Natural killer cell (primary cell): Measurements from ENCODE around the gene RYR3. TPM values are rescaled to one million over a fixed set of nuclear protein-coding genes. Genes with fewer than 3 reads are reported as not detected.

Source experiments
- ATAC-seq, 3 donors: fragments of 150-1000 bp in 2 of 3; fragments of 200-7000 bp in 1 of 3; cut with Tn5 transposase; 1 replicate in 1 of 3; 2 replicates in 2 of 3; pipeline ENCODE4 v1.10.0; 2021; ENCODE audit warnings: mild to moderate bottlenecking in 2 of 3, moderate library complexity in 2 of 3
- DNase-seq, 2 donors: peaks; one replicate each; pipeline versions ENCODE4 v3.0.0 to v3.0.0-alpha.2; 2013 to 2021; ENCODE audit warnings: mixed read lengths in 1 of 2
- H3K27ac ChIP-seq: one replicate; pipeline ENCODE4 v1.5.1; 2013; ENCODE audit warnings: mild to moderate bottlenecking, low read length
- H3K27me3 ChIP-seq: one replicate; pipeline ENCODE4 v1.6.1; 2013; ENCODE audit warnings: low read length; ENCODE audit not compliant: control insufficient read depth, insufficient read depth
- H3K36me3 ChIP-seq: one replicate; pipeline ENCODE4 v1.6.1; 2013; ENCODE audit warnings: low read length; ENCODE audit not compliant: control insufficient read depth, insufficient read depth
- H3K4me1 ChIP-seq: one replicate; pipeline ENCODE4 v1.6.1; 2013; ENCODE audit warnings: low read length; ENCODE audit not compliant: control insufficient read depth, insufficient read depth
- H3K4me3 ChIP-seq: one replicate; pipeline ENCODE4 v1.5.1; 2013; ENCODE audit warnings: low read length
- H3K9me3 ChIP-seq: one replicate; pipeline ENCODE4 v1.6.1; 2013; ENCODE audit warnings: low read length; ENCODE audit not compliant: control insufficient read depth, insufficient read depth
- H3K27ac Mint-ChIP-seq, 2 donors: one replicate each; pipeline ENCODE4 v1.8.0; 2022; ENCODE audit warnings: mild to moderate bottlenecking in 2 of 2, mixed read lengths in 2 of 2, moderate library complexity in 1 of 2
- H3K27me3 Mint-ChIP-seq, 2 donors: one replicate each; pipeline ENCODE4 v1.8.0; 2022; ENCODE audit warnings: low read depth in 2 of 2, mixed read lengths in 2 of 2
- H3K36me3 Mint-ChIP-seq: one replicate; pipeline ENCODE4 v1.8.0; 2022; ENCODE audit warnings: mixed read lengths
- H3K4me1 Mint-ChIP-seq, 2 donors: one replicate each; pipeline ENCODE4 v1.8.0; 2022; ENCODE audit warnings: mixed read lengths in 2 of 2
- H3K4me3 Mint-ChIP-seq: one replicate; pipeline ENCODE4 v1.8.0; 2022; ENCODE audit warnings: mild to moderate bottlenecking, moderate library complexity, mixed read lengths
- H3K9me3 Mint-ChIP-seq, 2 donors: one replicate each; pipeline ENCODE4 v1.8.0; 2022; ENCODE audit warnings: mixed read lengths in 2 of 2
- CTCF ChIP-seq: fragments of 200-600 bp; IDR thresholded peaks from one replicate; pipeline ENCODE4 v1.8.0; 2022; ENCODE audit warnings: antibody characterized with exemption
- WGBS: methylation state at CpG from one replicate; pipeline ENCODE4 v1.1.7; 2013; ENCODE audit warnings: missing lambda C conversion rate; ENCODE audit not compliant: insufficient coverage; 5-methylcytosine and 5-hydroxymethylcytosine counted together
- intact Hi-C: fragments of 100-400 bp; cut with micrococcal nuclease; formaldehyde crosslinking; loops from one replicate; pipeline ENCODE4 v1.14.2; 2022
- total RNA-seq, 4 donors: library from RNA; stranded (reverse); fragments of 120-200 nt in 1 of 4; gene quantifications; one replicate each; pipeline versions ENCODE4 v1.2.3 to v1.2.4, GENCODE V29; 2013 to 2022

RYR3 gene
- total RNA-seq, 3 donors from 2014 or later (not counting 1 experiment from before 2014, with no cell fraction given), result 0.09 to 6.2 TPM; not detected in 1

GRCh38 chr15:33768670-33769190 lies 458.0 kb downstream of the RYR3 start:
- TF ChIP-seq CTCF, result no peak
- Histone ChIP-seq H3K36me3 (no peaks in the 10 kb centered on the region), H3K4me1 (no peaks in the 10 kb centered on the region), H3K9me3 (no peaks in the 10 kb centered on the region), H3K27me3 (no peaks in the 10 kb centered on the region), H3K27ac (no peak overlapping the region), H3K4me3 (no peak overlapping the region)
- H3K27me3 Mint-ChIP-seq, result no peaks in the 10 kb centered on the region
- WGBS, result 87% methylated on average over 6 of the region's 6 CpGs
- no peaks in the 10 kb centered on the region for H3K36me3 Mint-ChIP-seq
- no peak for DNase-seq
- no peaks in the 10 kb centered on the region for H3K9me3 Mint-ChIP-seq
- no peak for ATAC-seq
- H3K4me3 Mint-ChIP-seq, result no peak overlapping the region
- intact Hi-C loops, result no loop called here
- H3K27ac Mint-ChIP-seq, result no peak overlapping the region
- no peaks in the 10 kb centered on the region for H3K4me1 Mint-ChIP-seq

DNA sequence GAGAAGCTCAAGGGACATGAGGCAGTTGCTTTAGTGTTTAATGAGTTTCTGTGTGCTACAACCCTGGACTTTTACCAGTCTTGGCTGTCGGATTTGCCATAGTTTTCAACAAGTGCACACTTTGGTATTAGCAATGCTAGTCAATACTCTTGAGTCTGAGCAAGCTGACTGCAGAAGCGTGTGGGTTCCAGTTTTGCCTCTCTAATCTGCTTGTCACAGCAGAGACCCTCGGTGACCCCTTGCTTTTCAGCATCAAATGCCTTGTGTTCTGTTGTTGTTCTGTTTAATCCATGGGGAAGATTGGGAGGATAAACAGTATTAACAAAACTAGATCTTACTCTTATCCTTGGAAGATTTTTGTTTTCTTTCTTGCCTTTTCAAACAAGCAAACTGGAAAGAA lies 463.2 kb downstream of the RYR3 start:
- Histone ChIP-seq H3K27me3 (no peaks in the 10 kb centered on the region), H3K9me3 (no peaks in the 10 kb centered on the region), H3K27ac (no peak overlapping the region), H3K4me3 (no peak overlapping the region), H3K4me1 (no peaks in the 10 kb centered on the region), H3K36me3 (no peaks in the 10 kb centered on the region)
- 81% methylated on average over 2 of the region's 3 CpGs for WGBS
- intact Hi-C loops, result no loop called here
- Mint-ChIP-seq H3K36me3 (no peaks in the 10 kb centered on the region), H3K4me3 (no peak overlapping the region), H3K4me1 (no peaks in the 10 kb centered on the region), H3K27me3 (peaks cover 0 to 4% of the 10 kb centered on the region in 2 donors), H3K27ac (no peak overlapping the region), H3K9me3 (no peaks in the 10 kb centered on the region)
- TF ChIP-seq CTCF, result no peak
- DNase-seq (no peak), ATAC-seq (no peak)

DNA sequence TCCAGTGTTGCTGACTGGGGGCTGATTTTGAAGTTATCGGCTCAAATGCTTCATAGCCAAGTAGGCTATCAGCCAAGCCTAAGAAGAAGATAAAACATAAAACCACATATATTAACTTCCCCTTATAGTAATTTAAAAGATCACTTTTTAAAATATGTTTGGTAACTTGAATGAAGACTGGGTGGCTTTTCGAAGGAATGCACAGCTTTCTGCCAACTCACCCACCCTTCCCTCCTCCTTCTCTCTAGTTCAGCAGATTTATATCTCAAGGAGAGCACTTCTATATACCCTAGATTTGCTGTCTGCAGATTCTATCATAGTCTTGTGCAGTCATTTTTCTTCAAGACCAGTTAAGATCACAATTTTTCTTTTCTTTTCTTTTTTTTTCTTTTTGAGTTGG lies 468.1 kb downstream of the RYR3 start:
- intact Hi-C loops, result no loop called here
- H3K4me1 ChIP-seq, result no peaks in the 10 kb centered on the region
- Mint-ChIP-seq H3K4me1 (no peaks in the 10 kb centered on the region), H3K9me3 (no peaks in the 10 kb centered on the region), H3K4me3 (no peak overlapping the region), H3K36me3 (no peaks in the 10 kb centered on the region), H3K27me3 (peaks cover 0 to 4% of the 10 kb centered on the region in 2 donors), H3K27ac (no peak overlapping the region)
- TF ChIP-seq CTCF, result no peak
- no peak for DNase-seq
- ATAC-seq, result peak in 1 of 3 donors; percentile 40
- H3K36me3 ChIP-seq, result no peaks in the 10 kb centered on the region
- 39% methylated on average over 2 of the region's 2 CpGs for WGBS
- H3K27ac ChIP-seq, result no peak overlapping the region
- H3K4me3 ChIP-seq, result no peak overlapping the region
- H3K27me3 ChIP-seq, result no peaks in the 10 kb centered on the region
- no peaks in the 10 kb centered on the region for H3K9me3 ChIP-seq
